Measurements from ENCODE around the gene GPR34. TPM values are rescaled to one million over a fixed set of nuclear protein-coding genes. Genes with fewer than 3 reads are reported as not detected.

Gene GPR34
- polyA plus RNA-seq, 2 of the 4 experiments (the other 2 are of a cell fraction): 0.23 TPM; not detected in 1

GRCh38 chrX:41734530-41734929, 45.8 kb downstream of the GPR34 start:
- Histone ChIP-seq H3K4me1 (0 out of 3 replicates have a peak, but pooled peaks cover 4% of the 10 kb centered on the region), H3K9me3 (no peaks in the 10 kb centered on the region), H3K4me3 (no peak overlapping the region), H3K27ac (no peak overlapping the region), H3K4me2 (no peak overlapping the region)
- TF ChIP-seq RFX5 (IDR thresholded peaks at IDR 0.05) (no peak), SMC3 (IDR thresholded peaks at IDR 0.05) (peak; percentile 56), RAD21 (conservative IDR thresholded peaks at IDR 0.05 in 1 of 2, IDR thresholded peaks at IDR 0.05 in 1 of 2) (peak; percentile 47 to 56), EHMT2 (IDR thresholded peaks at IDR 0.05; ENCODE audit: low read depth) (no peak), CTCF (IDR thresholded peaks at IDR 0.05) (peak; percentile 50)
- FAIRE-seq: no peak
- peak; percentile 15 to 30 for DNase-seq (ENCODE audit: low read depth in 1 of 2, low spot score in 1 of 2)
- ChIA-PET CTCF (interaction anchor here (1.9 kb wide), 1 partner anchor 17 kb away, joined by 5 read pairs; no protein-coding TSS in a partner anchor), POLR2A (no interaction called here)
- WGBS (ENCODE audit: missing lambda C conversion rate): 0% methylated on average over 1 of the region's 1 CpG
- peak; percentile 82 to 89 for ATAC-seq

- CTCF ChIA-PET: no interaction called here
- Histone ChIP-seq H3K4me2 (no peak overlapping the region), H3K4me1 (no peaks in the 10 kb centered on the region), H3K9me3 (no peaks in the 10 kb centered on the region), H3K4me3 (no peak overlapping the region), H3K27ac (no peak overlapping the region)
- TF ChIP-seq JUN (IDR thresholded peaks at IDR 0.05) (no peak), ZC3H11A (IDR thresholded peaks at IDR 0.05) (no peak), GATA3 (IDR thresholded peaks at IDR 0.05; ENCODE audit: borderline replicate concordance) (no peak), KDM5A (IDR thresholded peaks at IDR 0.05) (no peak), HDAC2 (IDR thresholded peaks at IDR 0.05) (no peak), ELK1 (IDR thresholded peaks at IDR 0.05; ENCODE audit: low read depth, low read length) (no peak), PHF8 (IDR thresholded peaks at IDR 0.05; ENCODE audit: borderline replicate concordance, low read depth) (no peak), RNF2 (IDR thresholded peaks at IDR 0.05; ENCODE audit: borderline replicate concordance, low read depth) (no peak), FOSL2 (IDR thresholded peaks at IDR 0.05) (no peak), FOSL2 (CRISPR knock-in tag; IDR thresholded peaks at IDR 0.05) (no peak), MAZ (IDR thresholded peaks at IDR 0.05; ENCODE audit: borderline replicate concordance, low read depth, low read length) (no peak), HES2 (IDR thresholded peaks at IDR 0.05) (no peak)
- POLR2A ChIA-PET: no interaction called here
- FAIRE-seq (no peak), DNase-seq (ENCODE audit: low read depth in 1 of 2, low spot score in 1 of 2) (no peak), ATAC-seq (no peak)
- WGBS (ENCODE audit: missing lambda C conversion rate): 88% methylated on average over 7 of the region's 7 CpGs
These were observed 48.3 kb downstream of the GPR34 start for GRCh38 chrX:41737065-41737464.

GRCh38 chrX:41739871-41740270, 51.1 kb downstream of the GPR34 start:
- H3K4me2 ChIP-seq: no peak overlapping the region
- FAIRE-seq (peak; percentile 95), DNase-seq (ENCODE audit: low read depth in 1 of 2, low spot score in 1 of 2) (no peak), ATAC-seq (no peak)
- no peak overlapping the region for H3K4me3 ChIP-seq
- H3K9me3 ChIP-seq: no peaks in the 10 kb centered on the region
- ChIA-PET POLR2A (no interaction called here), CTCF (no interaction called here)
- no peaks in the 10 kb centered on the region for H3K4me1 ChIP-seq
- 94% methylated on average over 1 of the region's 1 CpG for WGBS (ENCODE audit: missing lambda C conversion rate)
- TF ChIP-seq PBX3 (IDR thresholded peaks at IDR 0.05) (no peak), HOXB5 (CRISPR knock-in tag; IDR thresholded peaks at IDR 0.05) (no peak), HOXB13 (CRISPR knock-in tag; IDR thresholded peaks at IDR 0.05; ENCODE audit: low read depth) (no peak), KDM5A (IDR thresholded peaks at IDR 0.05) (no peak), ZSCAN20 (CRISPR knock-in tag; IDR thresholded peaks at IDR 0.05) (no peak), REST (IDR thresholded peaks at IDR 0.05) (no peak)
- no peak overlapping the region for H3K27ac ChIP-seq

Measured in A549 (cell line).